CD4-positive, alpha-beta T cell treated with Interleukin-21 for 1 hour (primary cell): ENCODE measurements around the gene CHD6.

Source experiments
- DNase-seq: peaks from one replicate; pipeline ENCODE4 v3.0.0-alpha.2; 2020

Gene CHD6

DNA sequence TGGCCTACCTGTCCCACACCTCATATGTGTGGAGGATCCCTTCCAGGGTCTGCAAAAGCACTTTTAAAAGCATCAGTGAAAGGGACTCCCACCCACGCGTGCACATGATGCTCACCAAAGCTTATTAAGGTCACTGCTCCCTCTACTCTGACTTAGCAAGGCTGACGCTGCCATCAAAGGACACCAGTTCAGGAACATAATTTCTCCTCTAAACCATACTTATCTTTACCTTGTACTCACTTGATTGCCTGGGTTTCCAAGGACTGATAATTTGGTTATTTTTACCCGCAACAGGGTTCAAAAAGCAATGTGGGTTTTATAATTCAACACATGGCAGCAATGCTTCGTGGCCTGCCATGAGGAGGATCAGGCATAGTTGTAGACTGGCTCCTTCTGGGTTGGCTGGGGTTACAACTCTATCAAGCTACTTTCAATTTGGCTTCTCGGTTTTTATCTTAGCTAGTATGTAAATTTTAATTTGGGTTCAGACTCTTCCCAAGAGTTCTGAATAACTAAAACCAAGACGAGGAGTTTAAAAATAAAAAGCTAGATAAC is 199.4 kb downstream of the CHD6 start:
- DNase-seq: no peak

- DNase-seq: no peak
Observed at GRCh38 chr20:41418031-41418430, 200.1 kb downstream of the CHD6 start.

- no peak for DNase-seq
Observed at GRCh38 chr20:41415191-41415590, 203.0 kb downstream of the CHD6 start.

GRCh38 chr20:41413169-41413568 is 205.0 kb downstream of the CHD6 start:
- no peak for DNase-seq

DNA sequence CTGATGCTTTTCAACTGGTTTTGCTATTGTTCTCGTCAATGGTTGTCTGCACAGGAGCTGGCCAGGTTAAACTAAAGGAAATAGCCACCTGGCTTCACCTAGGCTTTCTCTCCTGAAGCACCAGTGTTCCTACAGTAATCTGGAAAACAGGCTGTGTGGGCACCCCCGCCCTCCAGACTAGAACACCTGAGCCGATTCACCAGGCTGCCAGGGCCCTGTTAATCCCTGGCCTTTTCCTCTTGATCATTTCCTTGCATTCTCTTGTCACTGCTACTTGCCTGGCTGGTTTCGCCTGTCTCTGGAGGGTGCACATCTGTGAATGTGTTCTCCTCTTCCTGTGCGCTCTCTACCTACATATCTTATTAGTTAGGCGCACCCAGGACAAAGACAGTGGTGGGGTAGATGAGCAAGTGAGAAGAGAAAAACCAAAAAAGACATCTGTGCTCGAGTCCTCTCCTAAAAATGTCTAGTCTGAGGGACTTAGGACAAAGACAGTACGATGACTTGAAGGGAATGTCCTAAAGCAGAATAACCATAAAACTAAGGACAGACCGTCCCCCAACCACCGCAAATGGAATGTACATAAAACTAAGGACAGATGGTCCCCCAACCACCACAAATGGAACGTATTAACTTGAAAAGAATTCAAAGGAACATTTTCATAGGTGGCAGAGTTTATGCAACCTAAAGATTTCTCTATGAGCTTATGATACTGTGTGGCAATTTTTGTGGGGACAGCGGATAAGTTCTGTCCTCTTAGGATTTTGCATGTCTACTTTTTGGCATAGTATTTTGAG is 205.7 kb downstream of the CHD6 start:
- no peak for DNase-seq

GRCh38 chr20:41411391-41411847 is 206.8 kb downstream of the CHD6 start:
- no peak for DNase-seq

GRCh38 chr20:41408986-41409385 is 209.2 kb downstream of the CHD6 start:
- no peak for DNase-seq

- no peak for DNase-seq
Observed at GRCh38 chr20:41408156-41408794, 209.9 kb downstream of the CHD6 start.

DNA sequence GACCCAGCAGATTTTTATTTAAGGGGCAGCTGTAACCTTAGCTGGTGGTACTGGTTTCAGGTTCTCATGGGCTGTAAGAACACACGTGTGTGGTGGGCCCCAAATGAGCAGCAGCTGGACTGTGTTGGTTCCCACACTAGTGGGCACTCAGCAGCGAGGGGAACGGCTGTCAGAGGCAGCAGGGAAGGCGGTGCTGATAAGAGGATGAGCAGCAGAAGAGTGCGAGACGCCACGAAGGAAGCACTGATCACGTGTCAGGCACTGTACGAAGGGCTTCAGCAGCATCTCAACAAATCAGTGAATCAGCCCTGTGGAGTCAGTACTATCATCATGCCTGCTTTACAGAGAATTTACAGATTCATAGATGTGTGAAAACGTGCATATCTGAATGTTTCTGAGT is 210.6 kb downstream of the CHD6 start:
- DNase-seq: no peak

DNA sequence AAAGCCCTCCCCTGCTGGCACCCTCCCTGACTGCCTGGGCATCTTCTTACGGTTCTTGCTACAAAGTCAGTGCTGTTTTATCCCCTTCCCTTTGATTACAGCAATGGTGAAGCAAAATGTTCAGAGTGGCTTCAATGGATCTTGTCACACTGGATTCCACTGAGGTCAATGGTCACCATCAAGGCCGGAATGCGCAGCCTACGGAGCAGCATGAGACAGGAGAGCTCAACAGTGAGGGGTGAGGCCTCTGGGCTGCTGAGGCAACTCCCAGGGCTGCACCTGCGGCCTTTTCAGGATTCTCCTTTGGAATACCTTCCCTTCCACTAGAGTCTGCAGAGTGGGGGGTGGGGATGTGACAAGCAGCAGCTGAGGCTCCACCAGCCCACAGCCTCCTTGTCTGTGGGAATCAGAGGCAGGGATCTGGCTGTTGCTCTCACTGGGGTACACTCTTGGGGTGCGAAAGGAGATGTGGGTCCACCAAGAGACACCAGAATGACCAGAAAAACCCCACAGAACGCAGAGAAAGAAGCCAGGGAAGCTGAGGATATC is 211.2 kb downstream of the CHD6 start:
- no peak for DNase-seq

GRCh38 chr20:41406353-41406752 is 211.8 kb downstream of the CHD6 start:
- no peak for DNase-seq

DNA sequence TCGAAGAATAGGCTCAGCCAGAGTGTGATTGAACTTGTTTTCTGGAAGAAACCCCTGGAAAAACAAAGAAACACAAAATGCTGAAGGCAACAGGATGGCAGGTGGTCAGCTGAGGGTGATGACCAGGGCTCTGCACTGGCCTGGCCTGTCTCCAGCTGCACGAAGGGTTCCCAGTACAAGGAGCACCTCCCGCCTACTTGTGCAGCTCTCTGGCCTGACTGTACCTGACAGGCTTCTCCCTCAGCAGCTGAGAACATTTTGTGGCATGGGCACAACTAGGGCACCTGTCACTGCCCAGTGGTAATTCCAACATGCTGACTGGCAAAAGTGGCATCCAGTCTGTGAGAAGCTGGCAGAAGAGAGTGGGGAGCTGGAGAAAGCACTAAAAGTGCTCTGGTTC is 212.7 kb downstream of the CHD6 start:
- DNase-seq: no peak

GRCh38 chr20:41403604-41404003 is 214.6 kb downstream of the CHD6 start:
- DNase-seq: no peak

GRCh38 chr20:41398408-41398807 is 219.8 kb downstream of the CHD6 start:
- DNase-seq: no peak

DNA sequence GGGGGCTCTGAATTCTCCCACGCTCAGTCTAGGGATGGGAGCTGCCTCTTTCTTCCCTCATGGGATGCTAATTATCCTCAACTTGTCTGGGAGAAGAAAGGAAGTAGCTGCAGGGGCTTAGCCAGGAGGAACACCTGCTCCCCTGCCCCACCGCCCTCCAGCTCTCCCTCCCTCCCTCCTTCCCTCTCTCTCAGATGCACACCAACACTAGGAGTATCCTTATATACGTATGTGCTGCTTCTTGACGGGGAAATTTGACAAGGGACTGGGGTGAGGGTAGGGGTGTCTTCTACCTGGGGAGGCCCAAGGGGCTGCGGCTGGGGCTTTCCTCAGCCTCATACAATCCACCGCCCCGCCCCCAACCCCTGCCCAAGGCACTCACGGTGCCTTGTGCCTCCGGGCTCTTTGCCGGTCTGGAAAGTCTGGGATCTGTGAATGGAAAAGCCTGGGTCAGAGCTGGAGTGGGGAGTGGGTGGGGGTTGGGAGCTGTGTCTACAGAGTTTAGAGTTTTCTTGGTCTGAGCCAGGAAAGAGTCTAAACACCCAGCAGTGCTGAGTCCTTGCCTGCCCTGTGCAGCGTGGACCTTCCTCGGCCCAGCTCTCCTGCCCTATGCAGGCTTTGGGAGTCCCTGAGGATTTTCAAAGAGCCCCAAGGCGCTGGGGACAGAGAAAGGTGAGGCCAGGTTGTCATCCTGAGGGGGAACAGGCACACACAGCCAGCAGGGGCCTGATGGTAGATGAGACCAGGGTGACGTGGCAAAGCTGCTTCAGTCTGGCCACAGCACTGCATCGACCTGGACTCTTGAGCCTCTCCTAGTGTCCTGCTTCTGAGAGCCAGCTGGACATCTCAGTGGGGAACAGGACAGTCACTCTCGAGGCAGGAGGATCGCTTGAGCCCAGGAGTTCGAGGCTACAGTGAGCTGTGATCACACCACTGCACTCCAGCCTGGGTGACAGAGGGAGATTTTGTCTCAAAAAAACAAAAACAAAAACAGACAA is 222.2 kb downstream of the CHD6 start:
- no peak for DNase-seq

GRCh38 chr20:41394931-41395666 is 223.1 kb downstream of the CHD6 start:
- DNase-seq: no peak

DNA sequence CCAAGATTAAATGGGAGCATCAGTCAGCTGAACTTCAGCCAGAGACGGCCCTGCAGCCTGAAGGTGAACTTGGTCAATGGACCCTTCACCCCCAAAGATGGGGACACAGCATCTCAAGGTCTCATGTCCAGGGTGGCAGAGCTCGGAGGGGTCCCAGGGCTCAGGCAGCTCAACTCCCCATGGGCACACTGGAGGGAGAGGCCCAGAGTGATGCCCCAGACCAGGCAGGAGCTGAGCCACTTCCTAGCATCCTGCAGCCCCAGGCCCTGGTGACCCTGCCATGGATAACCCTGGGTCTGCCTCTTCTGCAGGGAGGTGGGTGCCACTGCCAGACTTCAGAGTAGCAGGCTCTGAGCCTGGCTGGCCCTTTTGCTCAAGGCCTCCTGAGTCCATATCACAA is 224.1 kb downstream of the CHD6 start:
- DNase-seq: no peak

DNA sequence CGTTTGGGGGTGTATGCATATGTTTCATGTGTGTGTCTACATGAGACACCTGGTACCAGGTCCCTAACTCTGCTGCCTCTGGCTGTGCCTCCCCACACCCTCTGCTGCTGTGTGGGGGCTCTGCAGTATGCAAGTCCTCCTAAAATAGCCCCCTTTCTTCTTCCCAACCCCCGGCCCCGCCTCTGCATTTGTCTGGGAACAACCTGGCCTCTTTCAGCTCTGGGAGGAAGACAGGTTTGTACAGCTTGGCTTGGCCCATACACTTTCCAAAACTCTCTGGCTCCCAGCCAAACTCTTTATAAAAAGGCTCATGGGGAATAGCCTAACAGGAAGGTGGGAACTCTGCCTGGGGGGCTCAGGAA is 224.5 kb downstream of the CHD6 start:
- DNase-seq: no peak

GRCh38 chr20:41392871-41393704 is 225.1 kb downstream of the CHD6 start:
- DNase-seq: no peak

DNA sequence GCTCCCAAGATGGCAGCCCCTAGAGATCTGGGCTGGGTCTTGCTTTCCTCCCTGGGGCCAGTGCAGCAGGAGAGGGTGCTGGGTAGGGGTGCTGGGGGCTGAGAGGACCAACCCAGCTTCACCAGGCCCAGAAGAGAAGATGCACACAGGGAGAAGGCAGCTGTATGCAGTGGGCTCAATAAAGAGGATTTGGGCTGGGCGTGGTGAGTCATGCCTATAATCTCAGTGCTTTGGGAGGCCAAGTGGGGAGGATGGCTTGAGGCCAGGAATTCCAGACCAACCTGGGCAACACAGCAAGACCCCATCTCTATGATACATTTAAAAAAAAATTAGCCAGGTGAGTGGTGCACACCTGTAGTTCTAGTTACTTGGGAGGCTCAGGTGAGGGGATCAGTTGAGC is 225.9 kb downstream of the CHD6 start:
- no peak for DNase-seq

DNA sequence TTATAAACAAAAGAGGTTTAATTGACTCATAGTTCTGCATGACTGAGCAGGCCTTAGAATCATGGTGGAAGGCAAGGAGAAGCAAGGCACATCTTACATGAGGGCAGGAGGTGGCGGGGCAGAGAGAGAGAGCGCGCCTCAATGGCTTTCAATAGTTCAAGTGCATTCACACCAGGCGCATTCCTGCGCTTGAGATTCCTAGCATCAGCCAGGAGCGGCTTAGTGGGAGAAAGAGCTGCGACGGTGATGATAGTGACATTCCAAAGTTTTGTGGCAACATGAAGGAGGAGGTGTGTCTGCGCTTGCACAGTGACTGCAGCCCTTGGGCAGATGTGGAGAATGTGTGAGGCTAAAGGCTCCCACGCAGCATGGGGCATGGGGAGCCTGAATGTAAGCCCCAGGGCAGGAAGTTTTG is 226.6 kb downstream of the CHD6 start:
- no peak for DNase-seq
